Fibroblast of skin of left biceps (primary cell): ENCODE results near the gene SYNC.
"Not testable (repeated sequence)": the region's sequence is repeated elsewhere in the genome, so short reads cannot be mapped to it uniquely, and the experiment has no call there.

Experiments used
- DNase-seq, 2 experiments: peaks; one replicate each; pipeline ENCODE4 v3.0.0-alpha.2; 2013; ENCODE audit warnings: low read depth in 2 of 2

The SYNC gene

DNA sequence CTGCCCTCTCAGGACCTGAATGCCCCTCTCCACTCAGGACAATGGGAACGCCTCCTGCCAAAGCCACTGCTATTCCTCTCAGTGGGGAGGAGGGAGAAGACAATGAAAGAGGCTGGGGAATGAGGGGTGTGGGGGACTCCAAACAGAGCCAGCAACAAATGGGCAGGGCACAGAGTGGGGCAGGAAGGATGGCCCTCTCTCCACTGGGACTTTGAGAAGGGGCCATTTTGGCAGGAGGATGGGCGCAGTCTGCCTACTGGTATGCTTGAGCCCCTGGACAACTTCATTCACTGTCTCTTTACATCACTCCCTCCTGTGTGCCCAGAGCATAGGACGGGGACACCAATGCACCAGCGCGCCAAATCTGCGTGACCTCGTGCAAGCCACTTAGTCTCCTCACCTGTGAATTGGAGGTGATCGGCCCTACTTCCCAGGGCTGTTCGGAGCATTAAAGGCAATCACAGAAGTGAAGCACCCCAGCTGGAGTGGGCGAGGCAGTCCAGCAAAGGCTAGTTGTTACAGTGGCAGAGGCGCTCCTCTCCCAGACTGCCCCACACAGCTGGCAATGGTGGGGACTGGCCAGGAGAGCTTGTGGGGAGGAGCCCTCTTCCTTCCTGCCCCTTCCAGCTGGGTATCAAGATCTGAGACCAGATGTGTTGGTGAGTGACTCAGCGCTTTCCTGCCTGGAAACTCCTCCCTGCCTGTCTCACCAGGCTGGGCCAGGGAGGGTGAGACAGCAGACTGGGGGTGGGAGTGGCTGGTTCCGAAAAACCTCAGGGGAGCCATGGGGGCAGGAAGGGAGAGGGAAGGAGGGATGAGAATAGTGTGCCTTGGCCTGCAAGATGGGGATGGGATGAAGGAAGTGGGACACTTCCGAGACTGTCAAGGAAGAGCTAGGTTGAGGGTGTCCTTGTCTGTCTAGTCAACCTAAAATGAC is 22.4 kb upstream of the SYNC start:
- DNase-seq, result peak; percentile 79 to 80

DNA sequence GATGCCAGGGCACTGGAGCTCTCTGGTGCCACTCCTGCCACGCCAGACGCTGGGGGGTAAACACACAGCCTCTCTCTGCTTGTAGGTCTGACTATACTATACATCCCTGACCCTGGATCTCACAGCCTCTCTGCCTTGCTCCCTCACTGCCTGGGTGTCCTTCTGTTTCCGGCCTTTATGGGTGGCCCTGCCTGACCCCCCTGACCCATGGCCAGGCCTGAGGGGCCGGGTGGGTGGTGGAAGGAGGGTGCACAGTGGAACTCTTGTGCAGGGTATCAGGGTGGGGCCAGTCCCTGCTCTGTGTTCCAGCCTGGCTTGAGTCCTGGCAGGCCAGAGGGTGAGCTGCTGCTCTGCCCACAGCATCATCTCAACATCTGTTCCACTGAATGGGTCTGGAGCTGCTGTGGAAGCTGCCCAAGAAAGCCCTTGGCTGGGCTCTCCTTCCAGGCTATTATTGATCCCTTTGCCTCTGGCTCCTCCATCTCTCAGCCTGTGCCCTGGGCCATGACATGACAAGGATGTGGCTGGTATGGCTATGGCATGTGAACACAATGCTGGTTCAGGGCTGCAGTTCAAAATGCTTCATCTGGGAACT is 17.2 kb upstream of the SYNC start:
- no peak for DNase-seq

GRCh38 chr1:32718527-32718926 is 16.0 kb upstream of the SYNC start:
- no peak for DNase-seq

GRCh38 chr1:32718036-32718435 is 15.5 kb upstream of the SYNC start:
- no peak for DNase-seq

DNA sequence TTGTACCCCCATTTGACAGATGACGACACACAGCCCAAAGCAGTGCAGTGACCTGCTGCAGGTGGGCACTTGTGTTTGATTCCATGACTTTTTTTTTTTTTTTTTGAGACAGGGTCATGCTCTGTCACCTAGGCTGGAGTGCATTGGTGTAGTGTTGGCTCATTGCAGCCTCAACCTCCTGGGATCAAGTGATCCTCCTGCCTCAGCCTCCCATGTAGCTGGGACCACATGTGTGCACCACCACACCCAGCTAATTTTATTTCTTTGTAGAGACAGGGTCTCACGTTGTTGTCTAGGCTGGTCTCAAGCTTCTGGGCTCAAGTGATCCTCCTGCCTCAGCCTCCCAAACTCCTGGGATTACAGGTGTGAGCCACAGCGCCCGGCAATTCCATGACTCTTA is 14.9 kb upstream of the SYNC start:
- DNase-seq, result no peak

DNA sequence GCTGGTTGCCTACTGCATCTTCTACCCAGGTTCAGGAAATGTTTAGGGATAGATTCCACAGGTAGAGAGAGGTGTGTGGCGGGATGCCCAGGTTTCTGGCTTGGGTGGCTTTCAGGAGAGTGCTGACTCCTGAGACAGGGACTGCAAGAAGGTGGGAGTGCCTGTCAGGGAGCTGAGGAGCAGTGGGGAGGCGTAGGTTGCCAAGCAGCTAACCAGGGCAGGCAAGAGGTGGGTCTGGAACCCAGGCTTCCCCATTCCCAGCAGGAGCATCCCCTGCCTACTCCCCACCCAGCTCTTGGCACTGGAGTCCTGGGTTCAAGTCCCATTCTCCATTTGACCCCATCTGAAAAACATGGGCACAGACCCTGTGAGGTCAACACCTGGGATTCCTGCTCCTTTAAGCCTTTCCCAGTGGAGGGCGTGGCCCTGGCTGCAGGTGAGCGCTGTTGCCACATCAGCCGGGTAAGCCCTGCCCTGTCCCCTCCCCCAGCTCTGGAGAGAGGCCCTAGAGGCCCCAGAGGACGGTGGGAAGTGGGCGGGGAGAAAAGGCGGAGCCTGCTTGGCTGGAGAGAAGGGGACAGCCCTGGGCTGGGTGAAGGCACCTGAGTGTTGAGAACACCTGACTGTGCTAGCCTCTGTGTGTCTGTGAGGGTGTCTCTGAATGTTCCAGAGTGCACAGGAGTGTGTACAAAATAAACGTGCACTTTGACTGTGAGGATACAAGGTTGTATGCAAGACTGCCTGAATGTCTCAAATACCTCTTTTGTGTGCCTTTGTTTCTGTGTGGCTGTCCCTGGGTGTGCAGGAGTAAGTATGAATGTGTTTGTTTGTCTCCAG is 14.0 kb upstream of the SYNC start:
- DNase-seq, result no peak

DNA sequence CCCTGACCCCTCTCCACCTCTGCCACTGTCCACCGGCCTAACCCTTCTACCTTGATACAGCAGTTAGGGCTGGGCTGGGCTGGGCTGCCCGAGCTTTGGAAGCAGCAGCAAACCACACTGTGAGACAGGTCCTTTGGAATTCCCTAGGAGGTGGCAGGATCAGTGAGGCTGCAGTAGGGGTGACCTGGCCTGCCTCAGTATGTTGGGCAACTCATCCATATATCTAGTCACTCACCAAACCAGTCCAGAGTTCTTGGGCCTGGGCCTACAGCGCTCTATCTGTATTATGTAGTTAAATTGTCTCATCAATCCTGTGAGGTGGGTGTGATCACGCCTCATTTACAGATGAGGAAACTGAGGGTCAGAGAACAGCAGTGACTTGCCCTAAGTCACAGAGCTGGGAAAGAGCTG is 13.3 kb upstream of the SYNC start:
- DNase-seq, result no peak

GRCh38 chr1:32714277-32714676 is 11.7 kb upstream of the SYNC start:
- DNase-seq, result no peak

DNA sequence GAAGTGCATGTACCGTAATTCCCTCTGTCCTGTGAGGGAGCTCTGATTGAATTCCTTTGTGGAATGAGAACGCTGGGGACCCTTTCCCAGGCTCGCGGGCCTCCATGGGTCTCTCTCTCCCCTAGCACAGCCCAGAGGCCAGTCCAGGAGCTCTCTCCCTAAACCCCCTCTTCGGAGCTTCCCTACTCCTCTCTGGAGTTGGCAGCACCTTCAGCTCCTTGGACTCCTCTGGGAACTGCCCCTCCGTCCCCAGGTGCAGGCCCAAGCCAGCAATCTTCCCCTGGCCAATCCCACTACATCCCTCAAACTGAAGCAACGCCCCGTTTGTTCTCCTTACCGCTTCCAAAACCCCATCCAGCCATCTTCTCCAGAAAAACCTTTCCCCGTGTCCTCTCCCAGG is 10.5 kb upstream of the SYNC start:
- DNase-seq, result no peak

DNA sequence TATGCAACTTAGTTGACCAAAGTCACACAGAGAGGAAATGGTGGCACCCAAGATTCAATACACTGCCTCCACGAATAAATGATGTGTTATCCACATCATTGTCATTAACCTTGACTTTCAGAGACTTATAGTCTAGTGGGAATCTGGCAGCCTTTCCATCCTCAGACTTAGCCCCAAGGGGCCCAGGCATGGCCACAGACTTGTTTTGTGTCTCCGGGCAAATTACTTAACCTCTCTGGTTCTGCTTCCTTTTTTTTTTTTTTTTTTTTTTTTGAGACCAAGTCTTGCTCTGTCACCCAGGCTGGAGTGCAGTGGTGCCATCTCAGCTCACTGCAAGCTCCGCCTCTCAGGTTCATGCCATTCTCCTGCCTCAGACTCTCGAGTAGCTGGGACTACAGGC is 8.7 kb upstream of the SYNC start:
- DNase-seq, result not testable (repeated sequence)

GRCh38 chr1:32709476-32709875 is 6.9 kb upstream of the SYNC start:
- DNase-seq, result no peak

DNA sequence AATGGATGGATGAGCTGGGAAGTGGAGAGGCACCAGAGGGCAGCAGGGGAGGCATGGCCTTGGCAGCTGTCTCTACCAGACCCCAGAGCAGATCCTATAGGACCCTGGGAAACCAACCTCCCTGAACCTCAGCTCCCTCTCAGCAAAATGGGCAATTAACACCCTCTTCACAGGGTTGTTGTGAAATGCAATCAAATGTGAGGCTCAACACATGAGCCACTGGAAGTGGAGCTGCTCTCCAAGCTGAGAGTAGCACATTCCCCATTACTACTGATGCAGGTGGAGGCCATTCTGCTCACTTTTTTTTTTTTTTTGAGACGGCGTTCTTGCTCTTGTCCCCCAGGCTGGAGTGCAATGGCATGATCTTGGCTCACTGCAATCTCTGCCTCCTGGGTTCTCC is 6.5 kb upstream of the SYNC start:
- no peak for DNase-seq

GRCh38 chr1:32706491-32706890 is 3.9 kb upstream of the SYNC start:
- no peak for DNase-seq

DNA sequence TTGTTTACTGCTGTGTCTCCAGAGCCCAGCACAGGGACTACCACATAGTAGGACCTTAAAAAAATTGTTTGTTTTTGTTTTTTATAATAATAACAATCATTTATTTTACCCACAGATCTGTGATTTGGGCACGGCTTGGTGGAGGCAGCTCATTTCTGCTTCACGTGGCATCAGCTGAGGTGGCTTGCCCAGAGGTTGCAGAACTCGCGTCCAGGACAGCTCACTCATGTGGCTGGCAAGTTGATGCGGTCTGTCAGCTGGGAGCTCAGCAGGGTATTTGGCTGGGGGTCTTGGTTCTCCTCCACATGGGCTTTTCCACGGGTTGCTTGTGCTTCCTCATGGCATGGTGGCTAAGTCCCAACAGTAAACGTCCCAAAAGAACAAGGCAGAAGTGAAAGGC is 2.9 kb upstream of the SYNC start:
- no peak for DNase-seq

- peak; percentile 98 for DNase-seq
These were observed 1.1 kb upstream of the SYNC start for GRCh38 chr1:32703479-32704291.

DNA sequence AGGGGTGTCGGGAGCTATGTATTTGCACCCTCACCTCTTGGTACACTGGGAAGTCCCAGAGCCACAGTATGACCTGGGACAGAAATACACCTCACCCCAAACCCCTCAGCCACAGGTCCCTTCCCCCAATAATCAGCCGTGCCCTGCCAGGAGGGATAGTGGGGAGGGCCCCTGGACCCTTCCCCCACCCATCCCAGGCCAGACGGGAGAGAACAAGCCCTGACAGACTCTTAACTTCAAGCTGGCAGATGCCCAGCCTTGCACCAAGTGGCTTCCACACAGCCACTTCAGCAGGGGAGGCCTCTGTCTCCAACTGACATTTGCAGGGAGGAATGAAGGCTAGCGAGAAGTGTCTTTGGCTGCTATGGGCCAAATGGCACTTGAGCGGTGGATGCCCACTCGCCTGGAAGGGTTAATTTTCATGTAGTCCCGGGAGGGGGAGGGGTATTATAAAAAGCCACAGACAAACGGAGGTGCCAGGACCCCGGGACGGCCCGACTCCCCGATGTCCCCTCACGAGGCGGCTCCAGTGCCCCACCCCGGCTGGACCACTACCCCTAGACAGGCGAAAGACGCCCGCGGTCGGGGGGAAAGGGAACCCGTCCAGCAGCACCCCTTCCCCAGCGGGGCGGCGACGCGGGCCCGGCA is 495 bp downstream of the SYNC start:
- DNase-seq, result no peak

GRCh38 chr1:32701421-32701911 is 1.1 kb downstream of the SYNC start:
- no peak for DNase-seq

DNA sequence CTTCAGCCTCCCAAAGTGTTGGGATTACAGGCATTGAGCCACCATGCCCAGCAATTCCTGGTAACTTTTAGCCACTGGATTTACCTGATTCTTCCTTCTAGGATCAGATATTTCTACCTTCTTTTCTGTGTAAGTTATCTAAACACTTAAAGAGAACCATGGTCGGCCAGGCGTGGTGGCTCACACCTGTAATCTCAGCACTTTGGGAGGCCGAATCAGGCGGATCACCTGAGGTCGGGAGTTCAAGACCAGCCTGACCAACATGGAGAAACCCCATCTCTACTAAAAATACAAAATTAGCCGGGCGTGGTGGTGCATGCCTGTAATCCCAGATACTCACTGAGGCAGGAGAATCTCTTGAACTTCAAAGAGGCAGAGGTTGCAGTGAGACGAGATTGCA is 5.6 kb downstream of the SYNC start:
- not testable (repeated sequence) for DNase-seq

GRCh38 chr1:32696041-32696440 is 6.5 kb downstream of the SYNC start:
- no peak for DNase-seq

DNA sequence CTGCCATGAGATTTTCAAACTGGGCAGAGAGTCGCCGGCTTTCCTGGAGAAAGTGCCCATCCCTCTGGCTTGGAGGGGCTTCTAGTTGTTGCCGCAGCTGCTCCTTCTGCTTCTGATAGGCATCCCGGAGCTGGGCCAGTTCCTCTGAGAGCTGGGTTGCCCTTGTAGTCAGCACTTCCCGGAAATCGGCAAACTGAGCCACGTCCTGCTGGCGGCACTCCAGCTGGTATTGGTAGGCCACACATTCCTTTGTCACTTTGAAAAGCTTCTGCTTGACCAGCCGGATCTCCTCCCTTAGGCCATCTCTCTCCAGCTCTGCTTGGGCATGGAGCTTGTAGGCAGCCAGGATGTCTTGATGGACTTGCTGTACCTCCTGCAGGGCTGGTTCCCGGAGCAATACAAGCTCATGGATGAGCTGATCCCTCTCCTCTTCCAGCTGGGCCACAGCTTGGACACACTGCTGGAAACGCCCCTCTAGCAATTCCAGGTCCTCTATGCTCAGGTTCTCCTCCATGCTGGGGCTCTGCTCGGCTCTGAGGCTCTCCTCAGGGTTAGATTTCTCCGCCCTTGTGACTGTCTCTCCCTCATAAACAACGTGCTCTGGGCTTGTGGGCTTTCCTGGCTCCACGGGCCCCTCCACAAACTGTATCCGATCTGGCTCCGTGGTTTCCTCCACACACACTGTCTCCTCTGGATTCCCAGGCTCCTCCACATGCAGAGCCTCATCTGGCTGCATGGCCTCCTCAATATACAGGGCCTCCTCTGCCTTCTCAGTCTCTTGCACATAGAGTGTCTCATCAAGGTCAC is 7.3 kb downstream of the SYNC start:
- no peak for DNase-seq
